ENCODE measurements around the gene ARHGEF18. TPM values are rescaled to one million over a fixed set of nuclear protein-coding genes. Genes with fewer than 3 reads are reported as not detected.

The ARHGEF18 gene
- total and polyA plus RNA-seq, 2 of the 13 experiments (the other 11 are each of a cell fraction or from before 2014, with no cell fraction given), result 4.2 to 17.5 TPM

DNA sequence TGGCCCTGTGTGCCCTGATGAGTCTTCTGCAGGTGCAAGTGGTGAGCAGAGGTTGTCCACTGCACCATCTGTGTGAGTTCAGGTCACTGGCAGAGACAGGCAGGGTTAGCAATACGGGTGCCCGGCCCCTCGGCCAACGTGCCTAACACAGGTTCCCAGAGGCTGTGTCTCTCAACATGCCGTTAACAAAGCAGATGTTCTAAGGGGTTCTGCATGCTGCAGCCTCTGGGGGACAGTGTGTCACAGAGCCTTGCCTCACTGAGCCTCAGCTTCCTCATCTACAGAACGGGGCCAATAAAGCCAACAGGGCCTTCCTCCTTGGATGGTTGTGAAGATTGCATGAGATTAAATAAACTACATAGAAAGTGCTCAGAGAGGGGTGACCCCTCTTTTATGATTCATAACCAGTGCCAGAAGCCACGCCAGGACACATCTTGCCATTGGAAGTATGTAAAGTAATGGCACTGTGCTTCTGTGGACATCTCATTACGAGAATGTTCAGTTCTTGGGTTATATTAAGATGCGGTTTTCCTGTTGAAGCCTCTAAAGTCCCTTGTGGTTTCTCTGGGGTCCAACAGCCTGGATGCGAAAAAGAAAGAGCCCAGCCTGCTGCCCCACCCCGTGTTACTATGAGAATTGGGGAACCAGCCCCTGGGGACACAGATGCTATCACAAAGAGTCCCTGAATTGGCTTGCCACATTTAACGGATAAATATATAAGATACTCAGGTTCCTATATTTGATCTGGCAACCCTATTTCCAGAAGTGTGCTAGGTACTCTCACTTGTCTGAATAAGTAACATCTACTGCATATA is 11.2 kb upstream of the ARHGEF18 start:
- Histone ChIP-seq H3K27ac (ENCODE audit: extremely low read length, insufficient read depth, low read length) (no peak overlapping the region), H2AFZ (ENCODE audit: low read length) (no peak overlapping the region), H3K27me3 (ENCODE audit: control insufficient read depth in 1 of 2, insufficient read depth in 2 of 2, low read length in 2 of 2) (peaks cover 2 to 9% of the 10 kb centered on the region in 2 experiments; a peak in 3 of 5 replicates), H3K4me2 (ENCODE audit: low read depth, low read length) (no peak overlapping the region), H3K4me3 (replicated peaks in 1 of 3; ENCODE audit: insufficient read depth in 1 of 3, low read depth in 2 of 3, low read length in 3 of 3) (no peak overlapping the region), H3K9me3 (ENCODE audit: low read length) (no peaks in the 10 kb centered on the region), H3K36me3 (replicated peaks in 1 of 2; ENCODE audit: control insufficient read depth in 1 of 2, insufficient read depth in 2 of 2, low read length in 2 of 2) (no peaks in the 10 kb centered on the region), H3K9ac (ENCODE audit: insufficient read depth, low read depth, low read length) (no peak overlapping the region), H3K79me2 (ENCODE audit: insufficient read depth, low read length) (no peaks in the 10 kb centered on the region), H4K20me1 (ENCODE audit: insufficient read depth, low read length) (no peaks in the 10 kb centered on the region), H3K4me1 (ENCODE audit: insufficient read depth, low read length) (peaks cover 17% of the 10 kb centered on the region; the same call in 1 of the 2 replicates)
- FAIRE-seq, result no peak
- no peak for DNase-seq (ENCODE audit: low spot score)
- 38% methylated on average over 7 of the region's 12 CpGs for WGBS (ENCODE audit: low lambda C conversion rate)
- intact Hi-C loops (cut with micrococcal nuclease; ENCODE audit: unreplicated experiment) (no loop called here), in situ Hi-C loops (cut with HindIII; ENCODE audit: extremely low pct_ligation_motif_present, low pct_unique_long_range_greater_than_20kb) (no loop called here)
- TF ChIP-seq KAT7 (CRISPR knock-in tag; IDR thresholded peaks at IDR 0.05; ENCODE audit: borderline replicate concordance), result no peak
- TF ChIP-seq BATF2 (CRISPR knock-in tag; IDR thresholded peaks at IDR 0.05), result no peak
- no peak for TF ChIP-seq NFKBIZ (CRISPR knock-in tag; IDR thresholded peaks at IDR 0.05)
- TF ChIP-seq NCOR1 (IDR thresholded peaks at IDR 0.05; ENCODE audit: borderline replicate concordance, low read length), result no peak
- no peak for TF ChIP-seq TFE3 (CRISPR knock-in tag; IDR thresholded peaks at IDR 0.05)
- TF ChIP-seq SOX13 (IDR thresholded peaks at IDR 0.05), result no peak
- TF ChIP-seq SOX13 (CRISPR knock-in tag; conservative IDR thresholded peaks at IDR 0.05 in 1 of 2, IDR thresholded peaks at IDR 0.05 in 1 of 2), result no peak
- no peak for TF ChIP-seq TRIM24 (CRISPR knock-in tag; IDR thresholded peaks at IDR 0.05)
- no peak for TF ChIP-seq HDAC1 (CRISPR knock-in tag; IDR thresholded peaks at IDR 0.05)
- no peak for TF ChIP-seq RXRA (CRISPR knock-in tag; IDR thresholded peaks at IDR 0.05)
- TF ChIP-seq RBAK (CRISPR knock-in tag; IDR thresholded peaks at IDR 0.05), result no peak
- TF ChIP-seq, protein P1, sequence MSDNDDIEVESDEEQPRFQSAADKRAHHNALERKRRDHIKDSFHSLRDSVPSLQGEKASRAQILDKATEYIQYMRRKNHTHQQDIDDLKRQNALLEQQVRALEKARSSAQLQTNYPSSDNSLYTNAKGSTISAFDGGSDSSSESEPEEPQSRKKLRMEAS (IDR thresholded peaks at IDR 0.05), result no peak
- ChIA-PET CTCF (ENCODE audit: low intra/inter-chr PET ratio, low total read pairs) (no interaction called here), POLR2A (no interaction called here)
- BruUV-seq (replicated peaks), result no TSS peak
- ATAC-seq, result no peak

All from HepG2 (cell line).